ENCODE measurements around the gene BRPF1. TPM values are rescaled to one million over a fixed set of nuclear protein-coding genes. Genes with fewer than 3 reads are reported as not detected.
"Not testable (repeated sequence)": the region's sequence is repeated elsewhere in the genome, so short reads cannot be mapped to it uniquely, and the experiment has no call there.

The BRPF1 gene
- total RNA-seq, 1 donor from 2014 or later, result 40.6 TPM

DNA sequence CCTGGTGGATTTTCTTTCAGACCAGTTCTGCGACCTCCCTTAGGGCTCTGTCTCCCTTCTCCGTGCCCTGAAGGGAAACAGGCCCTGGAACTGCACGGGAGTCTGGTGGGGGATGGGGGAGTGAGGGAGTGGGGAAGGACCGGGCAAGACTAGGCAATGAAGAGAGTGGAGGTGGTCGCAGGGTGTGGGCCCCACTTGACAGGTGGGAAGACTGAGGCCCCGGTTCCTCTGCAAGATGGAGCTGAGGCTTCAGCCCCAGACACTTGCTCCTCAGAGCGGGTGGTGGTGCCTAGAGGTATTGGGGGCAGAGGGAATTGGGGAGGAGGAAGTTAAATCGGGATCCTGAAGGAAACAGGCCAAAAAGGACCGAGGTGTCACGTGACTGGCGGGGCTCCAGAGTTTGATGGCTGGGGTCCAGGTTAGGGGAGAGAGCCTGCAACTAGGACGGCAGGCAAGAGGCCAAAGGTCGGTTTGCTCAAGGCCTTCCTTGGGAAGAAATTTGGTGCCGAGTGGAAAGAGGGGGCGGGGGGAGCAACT lies 38.8 kb downstream of the BRPF1 start:
- peaks cover 10% of the 10 kb centered on the region for H3K27me3 Mint-ChIP-seq (ENCODE audit: unreplicated experiment)
- peaks cover 7% of the 10 kb centered on the region for H3K36me3 Mint-ChIP-seq (ENCODE audit: low read depth, unreplicated experiment)
- peaks cover 31% of the 10 kb centered on the region for H3K4me1 Mint-ChIP-seq (ENCODE audit: unreplicated experiment)
- no peaks in the 10 kb centered on the region for H3K9me3 Mint-ChIP-seq (ENCODE audit: unreplicated experiment)
- TF ChIP-seq, protein P1, sequence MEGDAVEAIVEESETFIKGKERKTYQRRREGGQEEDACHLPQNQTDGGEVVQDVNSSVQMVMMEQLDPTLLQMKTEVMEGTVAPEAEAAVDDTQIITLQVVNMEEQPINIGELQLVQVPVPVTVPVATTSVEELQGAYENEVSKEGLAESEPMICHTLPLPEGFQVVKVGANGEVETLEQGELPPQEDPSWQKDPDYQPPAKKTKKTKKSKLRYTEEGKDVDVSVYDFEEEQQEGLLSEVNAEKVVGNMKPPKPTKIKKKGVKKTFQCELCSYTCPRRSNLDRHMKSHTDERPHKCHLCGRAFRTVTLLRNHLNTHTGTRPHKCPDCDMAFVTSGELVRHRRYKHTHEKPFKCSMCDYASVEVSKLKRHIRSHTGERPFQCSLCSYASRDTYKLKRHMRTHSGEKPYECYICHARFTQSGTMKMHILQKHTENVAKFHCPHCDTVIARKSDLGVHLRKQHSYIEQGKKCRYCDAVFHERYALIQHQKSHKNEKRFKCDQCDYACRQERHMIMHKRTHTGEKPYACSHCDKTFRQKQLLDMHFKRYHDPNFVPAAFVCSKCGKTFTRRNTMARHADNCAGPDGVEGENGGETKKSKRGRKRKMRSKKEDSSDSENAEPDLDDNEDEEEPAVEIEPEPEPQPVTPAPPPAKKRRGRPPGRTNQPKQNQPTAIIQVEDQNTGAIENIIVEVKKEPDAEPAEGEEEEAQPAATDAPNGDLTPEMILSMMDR (IDR thresholded peaks at IDR 0.05; ENCODE audit: unreplicated experiment), result no peak
- no peak overlapping the region for H3K27ac Mint-ChIP-seq (ENCODE audit: unreplicated experiment)
- H3K4me3 Mint-ChIP-seq (ENCODE audit: unreplicated experiment), result no peak overlapping the region
- no peak for DNase-seq (ENCODE audit: low spot score)

DNA sequence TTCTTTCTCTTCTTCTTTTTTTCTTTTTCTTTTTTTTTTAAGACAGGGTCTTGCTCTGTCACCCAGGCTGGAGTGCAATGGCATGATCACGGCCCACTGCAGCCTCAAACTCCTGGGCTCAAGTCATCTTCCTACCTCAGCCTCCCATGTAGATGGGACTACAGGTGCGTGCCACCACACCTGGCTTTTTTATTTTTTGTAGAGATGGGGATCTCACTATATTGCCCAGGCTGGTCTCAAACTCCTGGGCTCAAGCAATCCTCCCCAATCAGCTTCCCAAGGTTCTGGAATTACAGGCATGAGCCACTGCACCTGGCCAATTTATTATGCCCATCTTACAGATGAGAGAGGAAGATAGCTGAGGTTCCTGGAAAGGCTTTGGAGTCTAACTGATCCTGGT lies 39.5 kb downstream of the BRPF1 start:
- H3K9me3 Mint-ChIP-seq (ENCODE audit: unreplicated experiment); DNase-seq (ENCODE audit: low spot score); H3K36me3 Mint-ChIP-seq (ENCODE audit: low read depth, unreplicated experiment); H3K27me3 Mint-ChIP-seq (ENCODE audit: unreplicated experiment); H3K4me3 Mint-ChIP-seq (ENCODE audit: unreplicated experiment); H3K27ac Mint-ChIP-seq (ENCODE audit: unreplicated experiment): not testable (repeated sequence)
- H3K4me1 Mint-ChIP-seq (ENCODE audit: unreplicated experiment), result peaks cover 34% of the 10 kb centered on the region

- TF ChIP-seq, protein P1 (IDR thresholded peaks at IDR 0.05; ENCODE audit: unreplicated experiment), result no peak
- Mint-ChIP-seq H3K36me3 (ENCODE audit: low read depth, unreplicated experiment) (peaks cover 1% of the 10 kb centered on the region), H3K4me1 (ENCODE audit: unreplicated experiment) (peaks cover 19% of the 10 kb centered on the region), H3K4me3 (ENCODE audit: unreplicated experiment) (no peak overlapping the region), H3K9me3 (ENCODE audit: unreplicated experiment) (no peaks in the 10 kb centered on the region), H3K27me3 (ENCODE audit: unreplicated experiment) (no peaks in the 10 kb centered on the region), H3K27ac (ENCODE audit: unreplicated experiment) (no peak overlapping the region)
- no peak for DNase-seq (ENCODE audit: low spot score)
Measured at GRCh38 chr3:9776896-9777693, 45.6 kb downstream of the BRPF1 start.

DNA sequence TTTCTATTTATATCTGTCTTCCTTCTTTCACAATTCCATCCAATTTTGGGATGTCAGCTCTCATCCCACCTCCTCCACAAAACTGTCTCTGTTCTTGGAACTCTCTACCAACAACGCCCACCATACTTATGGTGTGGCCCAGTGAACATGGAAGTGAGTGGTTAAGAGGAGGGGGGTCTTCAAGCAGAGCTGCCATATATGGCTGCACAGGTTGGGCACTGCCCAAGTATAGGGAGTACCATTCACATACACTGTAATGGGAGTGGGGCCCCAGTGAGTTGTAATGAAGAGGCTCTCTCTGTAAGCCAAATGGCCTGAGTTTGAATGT lies 46.1 kb downstream of the BRPF1 start:
- no peaks in the 10 kb centered on the region for H3K9me3 Mint-ChIP-seq (ENCODE audit: unreplicated experiment)
- H3K27ac Mint-ChIP-seq (ENCODE audit: unreplicated experiment), result no peak overlapping the region
- peaks cover 13% of the 10 kb centered on the region for H3K4me1 Mint-ChIP-seq (ENCODE audit: unreplicated experiment)
- peaks cover 4% of the 10 kb centered on the region for H3K36me3 Mint-ChIP-seq (ENCODE audit: low read depth, unreplicated experiment)
- H3K4me3 Mint-ChIP-seq (ENCODE audit: unreplicated experiment), result no peak overlapping the region
- DNase-seq (ENCODE audit: low spot score), result no peak
- TF ChIP-seq, protein P1 (IDR thresholded peaks at IDR 0.05; ENCODE audit: unreplicated experiment), result no peak
- no peaks in the 10 kb centered on the region for H3K27me3 Mint-ChIP-seq (ENCODE audit: unreplicated experiment)

- Mint-ChIP-seq H3K4me1 (ENCODE audit: unreplicated experiment) (peaks cover 13% of the 10 kb centered on the region), H3K27ac (ENCODE audit: unreplicated experiment) (no peak overlapping the region), H3K27me3 (ENCODE audit: unreplicated experiment) (no peaks in the 10 kb centered on the region), H3K36me3 (ENCODE audit: low read depth, unreplicated experiment) (peaks cover 4% of the 10 kb centered on the region), H3K9me3 (ENCODE audit: unreplicated experiment) (no peaks in the 10 kb centered on the region), H3K4me3 (ENCODE audit: unreplicated experiment) (no peak overlapping the region)
- DNase-seq (ENCODE audit: low spot score), result no peak
- TF ChIP-seq, protein P1 (IDR thresholded peaks at IDR 0.05; ENCODE audit: unreplicated experiment), result no peak
Measured at GRCh38 chr3:9778143-9779074, 46.9 kb downstream of the BRPF1 start.
